Cardiac muscle cell (in vitro differentiated cells and primary cell): Measurements from ENCODE around the gene ATP6V0D1. TPM values are rescaled to one million over a fixed set of nuclear protein-coding genes. Genes with fewer than 3 reads are reported as not detected.
"Not testable (repeated sequence)": the region's sequence is repeated elsewhere in the genome, so short reads cannot be mapped to it uniquely, and the experiment has no call there.

Source experiments
- DNase-seq, 2 donors: peaks; one replicate each; pipeline versions ENCODE4 v3.0.0 to v3.0.0-alpha.2; 2010 to 2017; ENCODE audit warnings: low read depth in 1 of 2, low spot score in 1 of 2
- H3K27ac ChIP-seq: fragments of 200-600 bp; sonication (generic); 2 replicates; pipeline ENCODE4 v1.5.1; 2016
- H3K27me3 ChIP-seq: fragments of 200-600 bp; sonication (generic); 2 replicates; pipeline ENCODE4 v1.6.0; 2016; ENCODE audit warnings: control low read depth
- H3K36me3 ChIP-seq: fragments of 200-600 bp; sonication (generic); 2 replicates; pipeline ENCODE4 v1.5.1; 2016; ENCODE audit warnings: control low read depth
- H3K4me1 ChIP-seq: fragments of 200-600 bp; sonication (generic); 2 replicates; pipeline ENCODE4 v1.8.1; 2017; ENCODE audit warnings: low read depth, mild to moderate bottlenecking, mixed run types
- H3K4me3 ChIP-seq: fragments of 200-600 bp; sonication (generic); 2 replicates; pipeline ENCODE4 v1.5.1; 2016; ENCODE audit warnings: mild to moderate bottlenecking
- H3K9me3 ChIP-seq: fragments of 200-600 bp; sonication (generic); 2 replicates; pipeline ENCODE4 v1.5.1; 2017; ENCODE audit warnings: low read depth, mild to moderate bottlenecking, control low read depth
- polyA plus RNA-seq: library from polyadenylated mRNA; unstranded; fragments of >200 nt; fragmentation: Nextera tagmentation; extraction: Ambion mirVana; gene quantifications from 2 replicates; pipeline ENCODE4 v1.2.1, GENCODE V29; 2016
- total RNA-seq: library from RNA; depleted of rRNA; stranded (reverse); fragments of >200 nt; gene quantifications from 2 replicates; pipeline ENCODE4 v1.2.3, GENCODE V29; 2016
- TF ChIP-seq, protein P1 (sequence below): IDR thresholded peaks from 2 replicates; pipeline ENCODE4 v1.5.1; 2012; ENCODE audit warnings: low read depth, mild to moderate bottlenecking, low read length

Gene ATP6V0D1
- total and polyA plus RNA-seq, 2 experiments from 2014 or later, result 74.5 to 203 TPM

DNA sequence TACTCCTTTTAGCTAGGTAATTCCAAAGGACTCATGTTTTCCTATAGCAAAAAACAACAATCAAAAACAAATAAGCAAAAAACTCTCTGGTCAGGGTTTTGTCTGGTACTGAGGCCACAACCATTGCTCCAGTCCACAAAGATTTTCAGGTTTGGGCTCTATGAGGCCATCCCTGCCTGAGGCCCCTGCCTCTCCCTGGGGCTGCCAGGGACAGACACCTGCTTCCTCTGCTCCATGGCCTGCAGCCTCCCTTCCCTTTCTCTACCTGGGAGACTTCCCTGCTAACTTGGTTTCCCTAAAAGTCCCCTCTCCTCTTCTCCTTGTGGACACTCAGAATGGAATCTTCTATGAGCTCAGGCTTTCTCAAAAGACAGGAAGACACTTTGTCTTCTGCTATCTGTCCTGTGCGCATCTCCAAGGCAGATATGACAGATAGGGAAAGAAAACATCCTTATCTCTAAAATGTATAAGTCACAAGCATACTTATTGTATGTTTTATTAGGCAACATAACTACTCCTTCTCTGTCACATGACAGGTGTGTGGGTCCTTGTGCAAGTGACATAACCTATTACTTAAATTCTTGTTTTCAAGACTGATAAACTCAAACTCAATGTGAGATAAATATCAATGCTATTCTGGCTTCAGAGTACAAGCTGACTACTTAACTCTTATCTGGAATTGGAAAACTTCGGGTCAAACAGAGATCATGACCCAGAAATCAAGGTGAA is 63.5 kb downstream of the ATP6V0D1 start:
- no peaks in the 10 kb centered on the region for H3K4me1 ChIP-seq
- no peaks in the 10 kb centered on the region for H3K9me3 ChIP-seq
- no peaks in the 10 kb centered on the region for H3K27me3 ChIP-seq
- DNase-seq, result no peak
- TF ChIP-seq, protein P1, sequence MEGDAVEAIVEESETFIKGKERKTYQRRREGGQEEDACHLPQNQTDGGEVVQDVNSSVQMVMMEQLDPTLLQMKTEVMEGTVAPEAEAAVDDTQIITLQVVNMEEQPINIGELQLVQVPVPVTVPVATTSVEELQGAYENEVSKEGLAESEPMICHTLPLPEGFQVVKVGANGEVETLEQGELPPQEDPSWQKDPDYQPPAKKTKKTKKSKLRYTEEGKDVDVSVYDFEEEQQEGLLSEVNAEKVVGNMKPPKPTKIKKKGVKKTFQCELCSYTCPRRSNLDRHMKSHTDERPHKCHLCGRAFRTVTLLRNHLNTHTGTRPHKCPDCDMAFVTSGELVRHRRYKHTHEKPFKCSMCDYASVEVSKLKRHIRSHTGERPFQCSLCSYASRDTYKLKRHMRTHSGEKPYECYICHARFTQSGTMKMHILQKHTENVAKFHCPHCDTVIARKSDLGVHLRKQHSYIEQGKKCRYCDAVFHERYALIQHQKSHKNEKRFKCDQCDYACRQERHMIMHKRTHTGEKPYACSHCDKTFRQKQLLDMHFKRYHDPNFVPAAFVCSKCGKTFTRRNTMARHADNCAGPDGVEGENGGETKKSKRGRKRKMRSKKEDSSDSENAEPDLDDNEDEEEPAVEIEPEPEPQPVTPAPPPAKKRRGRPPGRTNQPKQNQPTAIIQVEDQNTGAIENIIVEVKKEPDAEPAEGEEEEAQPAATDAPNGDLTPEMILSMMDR, result no peak
- H3K27ac ChIP-seq, result no peak overlapping the region
- no peak overlapping the region for H3K4me3 ChIP-seq
- H3K36me3 ChIP-seq, result no peaks in the 10 kb centered on the region

DNA sequence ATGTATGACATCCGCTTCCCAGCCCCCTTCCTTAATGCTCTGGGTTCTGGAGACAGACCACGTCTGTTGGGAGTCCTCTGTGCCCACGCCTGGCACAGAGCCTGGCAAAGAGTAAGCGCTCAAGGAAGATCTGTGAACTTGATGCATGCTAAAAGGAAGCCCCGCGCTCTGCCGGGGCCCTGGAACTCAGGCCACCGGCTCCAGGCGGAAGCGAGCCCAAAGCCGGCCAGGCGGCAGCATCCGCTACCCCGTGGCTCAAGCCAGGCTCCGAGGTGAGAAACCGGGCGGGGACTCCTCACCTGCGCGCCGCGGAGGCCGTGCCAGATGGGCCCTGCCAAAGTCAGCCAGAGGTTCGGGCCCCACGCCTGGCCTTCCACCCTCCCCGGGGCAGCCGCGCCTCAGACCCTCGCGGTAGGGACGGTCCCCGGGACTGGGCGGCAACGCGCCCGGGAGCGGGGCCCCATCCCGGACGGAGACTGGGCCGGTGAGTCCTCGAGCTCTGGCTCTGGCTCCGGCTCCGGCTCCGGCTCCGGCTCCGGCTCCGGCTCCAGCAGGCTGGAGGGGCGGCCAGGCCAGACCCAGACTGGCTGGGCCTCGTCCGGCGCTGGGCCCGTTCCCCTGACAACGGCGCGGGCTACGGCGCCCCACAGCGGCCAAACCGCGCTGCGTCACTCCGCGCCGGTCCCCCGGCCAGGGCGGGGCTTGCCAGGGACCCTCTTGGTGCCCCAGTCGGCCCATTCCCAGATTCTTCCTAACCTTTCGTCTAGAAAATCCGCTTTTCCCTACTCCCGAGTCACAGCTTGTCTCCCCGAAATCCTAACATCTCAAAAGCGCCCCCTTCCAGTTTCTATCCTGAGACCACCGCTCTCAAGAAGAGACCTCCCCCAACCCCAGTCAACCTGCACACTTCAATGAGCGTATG is 64.8 kb downstream of the ATP6V0D1 start, which contains the start of gene ZDHHC1:
TSS of gene ZDHHC1 (minus strand) at position 606 of the 922 bp plus-strand sequence. CDS start 8,702 bp downstream, outside the sequence.
- Histone ChIP-seq H3K27me3 (no peaks in the 10 kb centered on the region), H3K36me3 (no peaks in the 10 kb centered on the region), H3K4me3 (peak within 1 kb of the TSS; percentile 74), H3K4me1 (no peaks in the 10 kb centered on the region), H3K27ac (no peak within 1 kb of the TSS), H3K9me3 (no peaks in the 10 kb centered on the region)
- peak; percentile 77 to 82 for DNase-seq
- TF ChIP-seq, protein P1, result peak; percentile 38

GRCh38 chr16:67415421-67415820 is 65.5 kb downstream of the ATP6V0D1 start:
- not testable (repeated sequence) for H3K36me3 ChIP-seq, DNase-seq, H3K27me3 ChIP-seq, H3K4me1 ChIP-seq, H3K27ac ChIP-seq, H3K9me3 ChIP-seq
- H3K4me3 ChIP-seq, result peak overlapping the region; percentile 74

GRCh38 chr16:67413978-67414911 is 66.7 kb downstream of the ATP6V0D1 start:
- no peak overlapping the region for H3K4me3 ChIP-seq
- H3K27me3 ChIP-seq, result no peaks in the 10 kb centered on the region
- H3K9me3 ChIP-seq, result no peaks in the 10 kb centered on the region
- H3K4me1 ChIP-seq, result no peaks in the 10 kb centered on the region
- TF ChIP-seq, protein P1, result no peak
- H3K36me3 ChIP-seq, result no peaks in the 10 kb centered on the region
- no peak for DNase-seq
- H3K27ac ChIP-seq, result no peak overlapping the region

DNA sequence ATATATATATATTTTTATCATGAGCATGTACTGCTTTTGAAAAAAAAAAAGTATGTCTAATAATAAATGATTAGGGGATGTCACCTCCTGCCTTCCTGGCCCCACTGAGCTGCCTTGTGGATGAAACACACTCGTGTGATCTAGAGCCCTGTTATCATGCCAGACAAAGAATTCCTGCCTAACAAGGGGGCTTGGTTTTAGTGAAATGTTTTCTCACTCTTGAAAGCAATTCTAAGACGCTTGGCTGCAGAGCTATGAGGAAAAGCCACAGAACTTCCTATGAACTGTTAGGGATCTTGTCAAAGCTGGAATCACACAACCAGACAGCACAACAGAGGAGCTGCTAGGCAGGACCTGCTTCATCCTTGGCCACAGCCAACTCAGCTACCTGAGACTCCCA is 68.7 kb downstream of the ATP6V0D1 start:
- H3K27ac ChIP-seq, result no peak overlapping the region
- H3K4me1 ChIP-seq, result no peaks in the 10 kb centered on the region
- no peaks in the 10 kb centered on the region for H3K9me3 ChIP-seq
- no peak for DNase-seq
- no peaks in the 10 kb centered on the region for H3K27me3 ChIP-seq
- TF ChIP-seq, protein P1, result no peak
- no peaks in the 10 kb centered on the region for H3K36me3 ChIP-seq
- no peak overlapping the region for H3K4me3 ChIP-seq
